Caco-2 (cell line): ENCODE measurements around the gene THEMIS2. TPM values are rescaled to one million over a fixed set of nuclear protein-coding genes. Genes with fewer than 3 reads are reported as not detected.

Experiments used
- BruUV-seq: library from RNA; stranded (reverse); fragments of 400-500 nt; replicated peaks from 2 replicates; lab custom pipeline; 2021; lab: Mats Ljungman, UMichigan
- CTCF ChIA-PET: fragments of 300-600 bp; sonication (Branson Sonifier 250); formaldehyde crosslinking; loops from one replicate; lab custom pipeline; 2022; ENCODE audit warnings: antibody characterized with exemption; lab: Charles Lee
- POLR2A ChIA-PET: fragments of 300-600 bp; sonication (Branson Sonifier 250); formaldehyde crosslinking; loops from one replicate; lab custom pipeline; 2022; ENCODE audit warnings: antibody characterized with exemption; lab: Charles Lee
- DNase-seq, 2 experiments: peaks; one replicate each; pipeline versions ENCODE4 v3.0.0 to v3.0.0-alpha.2; 2020 to 2022
- H3K27me3 ChIP-seq: replicated peaks from 2 replicates; pipeline ENCODE4 v1.6.0; 2011; ENCODE audit warnings: low read length; ENCODE audit not compliant: control insufficient read depth, insufficient read depth
- H3K36me3 ChIP-seq: 2 replicates; pipeline ENCODE4 v1.5.1; 2011; ENCODE audit warnings: low read length; ENCODE audit not compliant: control insufficient read depth, insufficient read depth
- H3K4me1 ChIP-seq: fragments of 250-450 bp; sonication (Bioruptor Pico); 2 replicates; pipeline ENCODE4 v1.5.1; 2020; ENCODE audit warnings: mild to moderate bottlenecking
- H3K4me3 ChIP-seq: 2 replicates; pipeline ENCODE4 v1.5.1; 2011; ENCODE audit warnings: low read depth, mild to moderate bottlenecking, control low read depth, low read length
- H3K9me3 ChIP-seq: fragments of 250-450 bp; sonication (Bioruptor Pico); 2 replicates; pipeline ENCODE4 v1.5.1; 2020; ENCODE audit warnings: mild to moderate bottlenecking, moderate library complexity
- H3K27ac Mint-ChIP-seq: one replicate; pipeline ENCODE4 v1.8.0; 2022; ENCODE audit warnings: mixed read lengths; ENCODE audit not compliant: unreplicated experiment
- H3K27me3 Mint-ChIP-seq: one replicate; pipeline ENCODE4 v1.8.0; 2022; ENCODE audit warnings: mixed read lengths; ENCODE audit not compliant: insufficient read depth, unreplicated experiment
- H3K36me3 Mint-ChIP-seq: one replicate; pipeline ENCODE4 v1.8.0; 2022; ENCODE audit warnings: mild to moderate bottlenecking, mixed read lengths; ENCODE audit not compliant: insufficient read depth, unreplicated experiment
- H3K4me1 Mint-ChIP-seq: one replicate; pipeline ENCODE4 v1.8.0; 2022; ENCODE audit warnings: low read depth, mixed read lengths; ENCODE audit not compliant: unreplicated experiment
- H3K4me3 Mint-ChIP-seq: one replicate; pipeline ENCODE4 v1.8.0; 2022; ENCODE audit warnings: mild to moderate bottlenecking, moderate library complexity, mixed read lengths; ENCODE audit not compliant: unreplicated experiment
- H3K9me3 Mint-ChIP-seq: one replicate; pipeline ENCODE4 v1.8.0; 2022; ENCODE audit warnings: mixed read lengths; ENCODE audit not compliant: unreplicated experiment
- CTCF ChIP-seq, 2 experiments: fragments of 200-600 bp in 1 of 2; IDR thresholded peaks; 1 replicate in 1 of 2; 2 replicates in 1 of 2; pipeline versions ENCODE4 v1.5.1 to v1.8.0; 2011 to 2022; ENCODE audit warnings: antibody characterized with exemption in 1 of 2, control low read depth in 1 of 2, inconsistent platforms in 1 of 2, low read depth in 1 of 2, low read length in 1 of 2, mild to moderate bottlenecking in 1 of 2, moderate library complexity in 1 of 2; ENCODE audit not compliant: insufficient read depth in 1 of 2, severe bottlenecking in 1 of 2, unreplicated experiment in 1 of 2
- intact Hi-C: fragments of 100-400 bp; cut with micrococcal nuclease; formaldehyde crosslinking; loops from one replicate; pipeline ENCODE4 v1.10.0; 2022; ENCODE audit not compliant: unreplicated experiment
- total RNA-seq: library from RNA; stranded (reverse); gene quantifications from 2 replicates; pipeline ENCODE4 v1.2.3, GENCODE V29; 2022

Gene THEMIS2
- total RNA-seq, 1 experiment from 2014 or later: 0.59 TPM

- Mint-ChIP-seq H3K36me3 (peaks cover 12% of the 10 kb centered on the region), H3K9me3 (no peaks in the 10 kb centered on the region), H3K27me3 (no peaks in the 10 kb centered on the region), H3K4me3 (peak within 1 kb of the TSS; percentile 70), H3K27ac (peak within 1 kb of the TSS; percentile 66), H3K4me1 (peaks cover 12% of the 10 kb centered on the region)
- peak; percentile 73 to 76 for DNase-seq
- peak within 1 kb of the TSS; percentile 28 for H3K4me3 ChIP-seq
- no peaks in the 10 kb centered on the region for H3K36me3 ChIP-seq
- TSS peak; percentile 77 for BruUV-seq
- H3K27me3 ChIP-seq: no peaks in the 10 kb centered on the region
- ChIA-PET CTCF (no interaction called here), POLR2A (interaction anchor here (0.9 kb wide), 1 partner anchor 25 kb away, joined by 4 read pairs; the partner anchor contains the start of gene XKR8)
- no peaks in the 10 kb centered on the region; the same call in 1 of the 2 replicates for H3K4me1 ChIP-seq
- TF ChIP-seq CTCF (IDR thresholded peaks at IDR 0.05; ENCODE audit: insufficient read depth in 1 of 2, low read depth in 1 of 2, low read length in 1 of 2, severe bottlenecking in 1 of 2, unreplicated experiment in 1 of 2): peak in 1 of 2 experiments; percentile 16
- no peaks in the 10 kb centered on the region for H3K9me3 ChIP-seq
- intact Hi-C loops: no loop called here
Measured at GRCh38 chr1:27934818-27935549, 62.6 kb downstream of the THEMIS2 start, which contains the start of gene SMPDL3B. Gene SMPDL3B (plus strand): TSS chr1:27935000. CDS start chr1:27935184, 184 bp downstream.

- BruUV-seq: no TSS peak
Measured at GRCh38 chr1:27935721-27936120, 63.4 kb downstream of the THEMIS2 start.

More at GRCh38 chr1:27935721-27936120, 63.4 kb downstream of the THEMIS2 start:
- Histone ChIP-seq H3K27me3 (no peaks in the 10 kb centered on the region), H3K4me3 (no peak overlapping the region), H3K4me1 (no peaks in the 10 kb centered on the region; the same call in 1 of the 2 replicates), H3K36me3 (no peaks in the 10 kb centered on the region), H3K9me3 (no peaks in the 10 kb centered on the region)
- Mint-ChIP-seq H3K27ac (peak overlapping the region; percentile 66), H3K4me3 (peak overlapping the region; percentile 70), H3K27me3 (no peaks in the 10 kb centered on the region), H3K4me1 (peaks cover 12% of the 10 kb centered on the region), H3K36me3 (peaks cover 12% of the 10 kb centered on the region), H3K9me3 (no peaks in the 10 kb centered on the region)
- intact Hi-C loops: no loop called here
- ChIA-PET POLR2A (interaction anchor here (0.9 kb wide), 1 partner anchor 24 kb away, joined by 4 read pairs; the partner anchor contains the start of gene XKR8), CTCF (no interaction called here)
- no peak for DNase-seq
- TF ChIP-seq CTCF (IDR thresholded peaks at IDR 0.05; ENCODE audit: insufficient read depth in 1 of 2, low read depth in 1 of 2, low read length in 1 of 2, severe bottlenecking in 1 of 2, unreplicated experiment in 1 of 2): no peak

Other genes starting within 250 kb of the THEMIS2 start
- gene FGR, start 237.4 kb upstream of the THEMIS2 start, total RNA-seq: not detected in 2 replicates
- gene IFI6, start 200.4 kb upstream of the THEMIS2 start, total RNA-seq: 39.0 and 44.5 TPM in 2 replicates
- 9.4 and 9.8 TPM in 2 replicates for gene FAM76A, start 146.6 kb upstream of the THEMIS2 start, total RNA-seq
- gene STX12, start 99.3 kb upstream of the THEMIS2 start, total RNA-seq: 19.6 and 21.5 TPM in 2 replicates
- 37.2 and 40.6 TPM in 2 replicates for gene PPP1R8, start 41.8 kb upstream of the THEMIS2 start, total RNA-seq
- 56.1 and 71.0 TPM in 2 replicates for gene RPA2, start 42.0 kb downstream of the THEMIS2 start, total RNA-seq
- gene SMPDL3B, start 62.5 kb downstream of the THEMIS2 start, total RNA-seq: 11.3 and 11.7 TPM in 2 replicates
- 8.9 and 10.4 TPM in 2 replicates for gene XKR8, start 87.4 kb downstream of the THEMIS2 start, total RNA-seq
- 9.9 and 11.2 TPM in 2 replicates for gene EYA3, start 216.1 kb downstream of the THEMIS2 start, total RNA-seq